Left ventricle myocardium inferior (tissue), 1 donor: Measurements from ENCODE around the gene DNAJA4. TPM values are rescaled to one million over a fixed set of nuclear protein-coding genes. Genes with fewer than 3 reads are reported as not detected.

Experiments
- DNase-seq: peaks from one replicate; pipeline ENCODE4 v3.0.0-alpha.2; 2020
- H3K27ac ChIP-seq: fragments of 200-600 bp; replicated peaks from 2 replicates; pipeline ENCODE4 v1.8.0; 2021
- H3K27me3 ChIP-seq: fragments of 200-600 bp; 2 replicates; pipeline ENCODE4 v1.8.0; 2021; ENCODE audit warnings: low read depth
- H3K36me3 ChIP-seq: fragments of 200-600 bp; 2 replicates; pipeline ENCODE4 v1.8.0; 2021
- H3K4me1 ChIP-seq: fragments of 200-600 bp; 2 replicates; pipeline ENCODE4 v1.8.0; 2021
- H3K4me3 ChIP-seq: fragments of 200-600 bp; 2 replicates; pipeline ENCODE4 v1.8.0; 2021; ENCODE audit warnings: mild to moderate bottlenecking, moderate library complexity
- H3K9me3 ChIP-seq: fragments of 200-600 bp; replicated peaks from 2 replicates; pipeline ENCODE4 v1.8.0; 2021
- CTCF ChIP-seq: fragments of 200-600 bp; IDR thresholded peaks from 2 replicates; pipeline ENCODE4 v1.8.0; 2021; ENCODE audit warnings: antibody characterized with exemption, mild to moderate bottlenecking, borderline replicate concordance
- intact Hi-C: fragments of 100-400 bp; cut with micrococcal nuclease; formaldehyde crosslinking; loops from one replicate; pipeline ENCODE4 v1.11.0; 2022
- total RNA-seq: library from RNA; stranded (reverse); fragmentation: NEBNext Ultra II Directional; extraction: Animal tissue kit (Norgen Biotek cat#: 25700); gene quantifications from one replicate; pipeline ENCODE4 v1.2.1, GENCODE V29; 2021
- donor health status: DM: no; HTN: yes; CAD: no; lungs with severe emphysema.

The DNAJA4 gene
- total RNA-seq, 1 donor from 2014 or later: 115 TPM

- H3K9me3 ChIP-seq: no peaks in the 10 kb centered on the region
- intact Hi-C loops: no loop called here
- H3K27ac ChIP-seq: no peak overlapping the region
- DNase-seq: no peak
- no peaks in the 10 kb centered on the region for H3K27me3 ChIP-seq
- no peaks in the 10 kb centered on the region for H3K4me1 ChIP-seq
- no peak overlapping the region for H3K4me3 ChIP-seq
- H3K36me3 ChIP-seq: peaks cover 67% of the 10 kb centered on the region
- TF ChIP-seq CTCF: no peak
Observed at GRCh38 chr15:78291698-78292097, 27.3 kb downstream of the DNAJA4 start.

GRCh38 chr15:78292219-78292618, 27.9 kb downstream of the DNAJA4 start:
- peaks cover 61% of the 10 kb centered on the region for H3K36me3 ChIP-seq
- no peaks in the 10 kb centered on the region for H3K9me3 ChIP-seq
- no peak overlapping the region for H3K27ac ChIP-seq
- intact Hi-C loops: no loop called here
- no peak for TF ChIP-seq CTCF
- H3K4me1 ChIP-seq: no peaks in the 10 kb centered on the region
- DNase-seq: no peak
- no peak overlapping the region for H3K4me3 ChIP-seq
- H3K27me3 ChIP-seq: no peaks in the 10 kb centered on the region

GRCh38 chr15:78299101-78299930, 35.0 kb downstream of the DNAJA4 start, which contains the start of gene SKIC8:
Gene SKIC8 (minus strand): TSS chr15:78299609. CDS start chr15:78295686, 3,923 bp downstream.
- peak within 1 kb of the TSS; percentile 82 for H3K27ac ChIP-seq
- no peak for TF ChIP-seq CTCF
- H3K4me1 ChIP-seq: peaks cover 23% of the 10 kb centered on the region
- peaks cover 2% of the 10 kb centered on the region for H3K36me3 ChIP-seq
- intact Hi-C loops: no loop called here
- peak within 1 kb of the TSS; percentile 84 for H3K4me3 ChIP-seq
- peaks cover 11% of the 10 kb centered on the region for H3K27me3 ChIP-seq
- H3K9me3 ChIP-seq: no peaks in the 10 kb centered on the region
- DNase-seq: peak; percentile 92

- DNase-seq: no peak
- TF ChIP-seq CTCF: no peak
- H3K4me3 ChIP-seq: no peak overlapping the region
Observed at GRCh38 chr15:78301326-78301725, 37.0 kb downstream of the DNAJA4 start.

GRCh38 chr15:78301828-78302227, 37.5 kb downstream of the DNAJA4 start:
- Histone ChIP-seq H3K4me3 (no peak overlapping the region), H3K36me3 (no peaks in the 10 kb centered on the region), H3K4me1 (peaks cover 23% of the 10 kb centered on the region), H3K27me3 (peaks cover 33% of the 10 kb centered on the region), H3K9me3 (no peaks in the 10 kb centered on the region), H3K27ac (no peak overlapping the region)
- TF ChIP-seq CTCF: no peak
- intact Hi-C loops: no loop called here
- DNase-seq: no peak

More at GRCh38 chr15:78301326-78301725, 37.0 kb downstream of the DNAJA4 start:
- no peaks in the 10 kb centered on the region for H3K9me3 ChIP-seq
- H3K27ac ChIP-seq: no peak overlapping the region
- no peaks in the 10 kb centered on the region for H3K36me3 ChIP-seq
- intact Hi-C loops: no loop called here
- H3K4me1 ChIP-seq: peaks cover 23% of the 10 kb centered on the region
- H3K27me3 ChIP-seq: peaks cover 28% of the 10 kb centered on the region
